Adrenal gland (tissue), 5 donors: ENCODE results near the gene GIPR.

Experiments
- CTCF ChIP-seq, 6 experiments: fragments of 450-650 bp in 4 of 6; fragments of 200-600 bp in 2 of 6; sonication (generic) in 1 of 6; IDR thresholded peaks; 1 replicate in 5 of 6; 2 replicates in 1 of 6; pipeline versions ENCODE4 v1.5.1 to v1.8.0; 2016 to 2021; ENCODE audit warnings: antibody characterized with exemption in 6 of 6, mild to moderate bottlenecking in 2 of 6, moderate library complexity in 1 of 6
- POLR2A ChIP-seq, 2 donors: fragments of 450-650 bp; IDR thresholded peaks; one replicate each; pipeline ENCODE4 v1.6.1; 2017; ENCODE audit warnings: antibody characterized with exemption in 2 of 2, mild to moderate bottlenecking in 2 of 2, moderate library complexity in 1 of 2
- donor health status: DM: no; HTN: no; CAD: no.

- TF ChIP-seq CTCF (IDR thresholded peaks at IDR 0.05), result no peak
- no peak for TF ChIP-seq POLR2A (IDR thresholded peaks at IDR 0.05)
Measured at GRCh38 chr19:45674946-45675345, 6.9 kb downstream of the GIPR start.
